HL-60/S4 (cell line): ENCODE results near the gene HLCS.

Experiments
- in situ Hi-C: fragments of 300-500 bp; cut with MboI; formaldehyde crosslinking; loops from 2 replicates; pipeline ENCODE4 v1.14.3; 2022; ENCODE audit warnings: low sequenced_read_pairs

The HLCS gene

GRCh38 chr21:36709030-36709867, 257.2 kb downstream of the HLCS start:
- in situ Hi-C loops = no loop called here

GRCh38 chr21:36708286-36709029, 258.0 kb downstream of the HLCS start:
- in situ Hi-C loops = no loop called here

GRCh38 chr21:36707763-36708285, 258.6 kb downstream of the HLCS start:
- in situ Hi-C loops = no loop called here

- in situ Hi-C loops = no loop called here
These were observed 259.3 kb downstream of the HLCS start for GRCh38 chr21:36706951-36707762.

- in situ Hi-C loops = no loop called here
These were observed 260.0 kb downstream of the HLCS start for GRCh38 chr21:36706482-36706852.

- in situ Hi-C loops = no loop called here
These were observed 260.6 kb downstream of the HLCS start for GRCh38 chr21:36705679-36706481.

- in situ Hi-C loops = no loop called here
These were observed 261.4 kb downstream of the HLCS start for GRCh38 chr21:36704958-36705678.

- in situ Hi-C loops = no loop called here
These were observed 262.1 kb downstream of the HLCS start for GRCh38 chr21:36704281-36704957.

GRCh38 chr21:36703626-36704280, 262.7 kb downstream of the HLCS start:
- in situ Hi-C loops = no loop called here

GRCh38 chr21:36703123-36703522, 263.3 kb downstream of the HLCS start:
- in situ Hi-C loops = no loop called here

GRCh38 chr21:36702622-36702968, 263.9 kb downstream of the HLCS start:
- in situ Hi-C loops = no loop called here

- in situ Hi-C loops = no loop called here
These were observed 264.5 kb downstream of the HLCS start for GRCh38 chr21:36701756-36702621.

- in situ Hi-C loops = no loop called here
These were observed 265.3 kb downstream of the HLCS start for GRCh38 chr21:36700971-36701755.
